GM12878 (cell line): ENCODE data around the gene SLFN13. TPM values are rescaled to one million over a fixed set of nuclear protein-coding genes. Genes with fewer than 3 reads are reported as not detected.

Experiments
- ATAC-seq: fragments of 200-7000 bp; cut with Tn5 transposase; 3 replicates; pipeline ENCODE4 v1.9.1; 2020; ENCODE audit warnings: mild to moderate bottlenecking, moderate library complexity
- BruUV-seq: library from RNA; stranded (reverse); fragments of 400-500 nt; replicated peaks from 2 replicates; lab custom pipeline; 2021; lab: Mats Ljungman, UMichigan
- CTCF ChIA-PET: fragments of 300-600 bp; sonication (Branson Sonifier 250); formaldehyde crosslinking; extraction: SDS; loops from one replicate; lab custom pipeline; 2021; ENCODE audit warnings: inconsistent platforms; lab: Yijun Ruan, JAX
- POLR2A ChIA-PET: fragments of 350-600 bp; formaldehyde crosslinking; extraction: SDS; loops from one replicate; lab custom pipeline; 2021; ENCODE audit warnings: inconsistent platforms; lab: Charles Lee
- RAD21 ChIA-PET: fragments of 300-600 bp; sonication (Branson Sonifier 250); formaldehyde crosslinking; loops from one replicate; lab custom pipeline; 2023; ENCODE audit warnings: antibody characterized with exemption; ENCODE audit not compliant: unreplicated experiment; lab: Charles Lee
- SMC1A ChIA-PET: fragments of 300-600 bp; sonication (Branson Sonifier 250); formaldehyde crosslinking; loops from one replicate; lab custom pipeline; 2023; ENCODE audit not compliant: unreplicated experiment, uncharacterized antibody; lab: Charles Lee
- DNase-seq: peaks from one replicate; pipeline ENCODE4 v3.0.0-alpha.2; 2011; ENCODE audit warnings: low read depth, low spot score
- FAIRE-seq: peaks from 3 replicates; lab custom pipeline; 2011; peaks lifted over from hg19 to GRCh38; lab: Jason Lieb, UNC
- H2AFZ ChIP-seq: 2 replicates; pipeline ENCODE4 v1.6.0; 2011; ENCODE audit warnings: low read depth, low read length, control low read depth; ENCODE audit not compliant: control insufficient read depth
- H3K27ac ChIP-seq: 2 replicates; pipeline ENCODE4 v1.5.1; 2011; ENCODE audit warnings: control low read depth; ENCODE audit not compliant: control insufficient read depth, insufficient read depth
- H3K27me3 ChIP-seq, 2 experiments: replicated peaks in 1 of 2; 2 replicates each; pipeline versions ENCODE4 v1.6.0 to v1.6.1; 2011; ENCODE audit warnings: low read length in 1 of 2; ENCODE audit not compliant: control insufficient read depth in 2 of 2, insufficient read depth in 2 of 2
- H3K36me3 ChIP-seq, 2 experiments: 2 replicates each; pipeline ENCODE4 v1.5.1; 2011; ENCODE audit warnings: low read length in 1 of 2; ENCODE audit not compliant: control insufficient read depth in 2 of 2, insufficient read depth in 2 of 2
- H3K4me1 ChIP-seq: 2 replicates; pipeline ENCODE4 v1.6.1; 2011; ENCODE audit warnings: mild to moderate bottlenecking, low read length, moderate library complexity, mixed read lengths; ENCODE audit not compliant: control insufficient read depth, insufficient read depth
- H3K4me2 ChIP-seq: 2 replicates; pipeline ENCODE4 v1.6.0; 2011; ENCODE audit warnings: control low read depth; ENCODE audit not compliant: control insufficient read depth, insufficient read depth
- H3K4me3 ChIP-seq: fragments of 200-600 bp; sonication (generic); 2 replicates; pipeline ENCODE4 v1.5.1; 2016
- H3K79me2 ChIP-seq: 2 replicates; pipeline ENCODE4 v1.6.0; 2011; ENCODE audit warnings: low read length; ENCODE audit not compliant: control insufficient read depth, insufficient read depth
- H3K9ac ChIP-seq: 2 replicates; pipeline ENCODE4 v1.8.0; 2011; ENCODE audit warnings: low read length, control low read depth, mixed read lengths; ENCODE audit not compliant: control insufficient read depth, insufficient read depth
- H3K9me3 ChIP-seq: replicated peaks from 3 replicates; pipeline ENCODE4 v1.5.1; 2011; ENCODE audit warnings: mild to moderate bottlenecking, low read length; ENCODE audit not compliant: control insufficient read depth, insufficient read depth
- H4K20me1 ChIP-seq: 2 replicates; pipeline ENCODE4 v1.6.0; 2011; ENCODE audit not compliant: control insufficient read depth, insufficient read depth
- TCF12 ChIP-seq: IDR thresholded peaks from 2 replicates; pipeline ENCODE4 v1.6.1; 2011; ENCODE audit warnings: low read depth, mild to moderate bottlenecking, low read length
- WGBS: methylation state at CpG from one replicate; pipeline ENCODE4 v1.1.6; 2016; ENCODE audit warnings: low lambda C conversion rate; ENCODE audit not compliant: insufficient replicate concordance, insufficient coverage; ENCODE audit errors: missing lambda C conversion rate; 5-methylcytosine and 5-hydroxymethylcytosine counted together
- in situ Hi-C: fragments of 300-500 bp; cut with MboI; formaldehyde crosslinking; loops from 9 replicates; pipeline ENCODE4 v1.14.3; 2018; ENCODE audit warnings: mixed read lengths
- intact Hi-C: fragments of 100-400 bp; cut with micrococcal nuclease; formaldehyde crosslinking; loops from one replicate; pipeline ENCODE4 v1.14.2; 2022; ENCODE audit not compliant: unreplicated experiment
- polyA plus RNA-seq, 11 experiments: library from polyadenylated mRNA; depleted of rRNA in 4 of 11; unstranded in 6 of 11; stranded (reverse) in 5 of 11; fragments of >200 nt; fragmentation: Nextera tagmentation in 4 of 11; fragmentation: Illumina TruSeq in 1 of 11; extraction: Ambion mirVana in 4 of 11; extraction: Trizol in 1 of 11; gene quantifications; 1 replicate in 1 of 11; 2 replicates in 10 of 11; pipeline versions ENCODE4 v1.2.1 to v1.2.3, GENCODE V29; 2011 to 2016; ENCODE audit warnings: inconsistent platforms in 2 of 11, missing spikeins in 2 of 11, low read depth in 1 of 11
- total RNA-seq, 4 experiments: library from RNA; depleted of rRNA in 3 of 4; stranded (reverse); fragments of >200 nt in 3 of 4; fragmentation: Illumina TruSeq in 1 of 4; extraction: Trizol in 1 of 4; gene quantifications; 2 replicates each; pipeline versions ENCODE4 v1.2.1 to v1.2.3, GENCODE V29; 2013 to 2021
- TF ChIP-seq, protein P1 (sequence below): fragments of 450-650 bp; formaldehyde crosslinking; IDR thresholded peaks from 2 replicates; pipeline ENCODE4 v1.5.0; 2022; ENCODE audit warnings: mild to moderate bottlenecking, missing genetic modification characterization
- TF ChIP-seq, protein P2 (sequence below): fragments of 450-650 bp; conservative IDR thresholded peaks from 2 replicates; pipeline ENCODE4 v1.6.1; 2017; ENCODE audit warnings: mild to moderate bottlenecking, moderate library complexity
- TF ChIP-seq, protein P3 (sequence below): fragments of 450-650 bp; formaldehyde crosslinking; IDR thresholded peaks from 2 replicates; pipeline ENCODE4 v1.4.0; 2022; ENCODE audit warnings: mild to moderate bottlenecking, moderate library complexity
- TF ChIP-seq, protein P4 (sequence below): IDR thresholded peaks from 2 replicates; pipeline ENCODE4 v1.6.1; 2012; ENCODE audit warnings: mild to moderate bottlenecking, low read depth, low read length

SLFN13 gene
- total and polyA plus RNA-seq, 10 of the 15 experiments (the other 5 are each of a cell fraction or from before 2014, with no cell fraction given): 12.4 to 82.4 (median 61.9) TPM

DNA sequence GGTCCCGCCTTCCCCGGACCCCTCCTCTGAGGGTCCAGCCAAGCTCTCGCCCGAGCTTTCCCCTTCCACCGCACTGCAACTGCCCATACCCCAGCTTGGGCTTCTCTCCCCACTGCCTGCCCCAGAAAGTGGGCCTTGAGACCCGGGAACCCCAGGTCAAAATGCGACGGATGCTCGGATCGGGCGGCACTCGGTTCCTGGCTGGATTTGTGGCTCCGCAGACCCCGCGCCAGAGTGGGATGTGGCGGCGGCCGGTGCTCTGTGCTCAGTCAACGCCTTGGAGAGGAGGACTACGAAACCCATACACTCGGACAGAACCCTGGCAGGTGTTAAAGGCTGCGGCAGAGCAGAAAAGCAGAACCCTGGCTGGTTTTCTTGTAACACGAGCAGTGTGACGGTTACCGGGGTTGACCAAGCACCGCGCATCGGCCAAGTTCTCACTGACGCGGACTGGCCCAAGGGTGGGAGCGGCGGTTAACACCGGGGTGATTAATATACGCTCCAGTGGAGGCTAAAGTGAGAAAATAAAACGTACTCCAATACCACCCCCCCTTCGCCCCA lies 885 bp upstream of the SLFN13 start:
- ATAC-seq: peak; percentile 78
- peaks cover 15% of the 10 kb centered on the region for H3K79me2 ChIP-seq
- peak overlapping the region; percentile 90 for H2AFZ ChIP-seq
- ChIA-PET POLR2A (interaction anchor here (0.7 to 2.5 kb wide), 7 partner anchors 16 to 488 kb away, joined by 3 to 20 read pairs (median 6); partner anchors contain the start of genes PEX12 and SLFN12L), CTCF (interaction anchor here (1.1 to 2.7 kb wide), 4 partner anchors 84 to 112 kb away, joined by 5 to 24 read pairs (median 6); no protein-coding TSS in a partner anchor), RAD21 (interaction anchor here (1.3 to 3.1 kb wide), 5 partner anchors 39 to 93 kb away, joined by 4 to 28 read pairs (median 12); partner anchors contain the start of gene SLFN12L), SMC1A (interaction anchor here (1.4 to 3.2 kb wide), 5 partner anchors 20 to 137 kb away, joined by 4 to 23 read pairs (median 18); no protein-coding TSS in a partner anchor)
- no TSS peak for BruUV-seq
- H3K36me3 ChIP-seq: peaks cover 0 to 9% of the 10 kb centered on the region in 2 experiments; a peak in 2 of 4 replicates
- H3K4me3 ChIP-seq: peak overlapping the region; percentile 81
- DNase-seq: no peak
- H3K9me3 ChIP-seq: no peaks in the 10 kb centered on the region
- intact Hi-C loops: loop anchor here (2.0 to 5.0 kb wide), 4 partner anchors 39 to 207 kb away; partner anchors contain the start of genes SLFN12L and SLFN5
- H3K4me1 ChIP-seq: peaks cover 3% of the 10 kb centered on the region
- H3K4me2 ChIP-seq: peak overlapping the region; percentile 99
- WGBS: 2% methylated on average over 33 of the region's 36 CpGs
- in situ Hi-C loops: no loop called here
- no peaks in the 10 kb centered on the region for H4K20me1 ChIP-seq
- H3K27ac ChIP-seq: peak overlapping the region; percentile 99
- no peak for FAIRE-seq
- H3K27me3 ChIP-seq: no peaks in the 10 kb centered on the region
- peak overlapping the region; percentile 97 for H3K9ac ChIP-seq
- TF ChIP-seq, protein P1, sequence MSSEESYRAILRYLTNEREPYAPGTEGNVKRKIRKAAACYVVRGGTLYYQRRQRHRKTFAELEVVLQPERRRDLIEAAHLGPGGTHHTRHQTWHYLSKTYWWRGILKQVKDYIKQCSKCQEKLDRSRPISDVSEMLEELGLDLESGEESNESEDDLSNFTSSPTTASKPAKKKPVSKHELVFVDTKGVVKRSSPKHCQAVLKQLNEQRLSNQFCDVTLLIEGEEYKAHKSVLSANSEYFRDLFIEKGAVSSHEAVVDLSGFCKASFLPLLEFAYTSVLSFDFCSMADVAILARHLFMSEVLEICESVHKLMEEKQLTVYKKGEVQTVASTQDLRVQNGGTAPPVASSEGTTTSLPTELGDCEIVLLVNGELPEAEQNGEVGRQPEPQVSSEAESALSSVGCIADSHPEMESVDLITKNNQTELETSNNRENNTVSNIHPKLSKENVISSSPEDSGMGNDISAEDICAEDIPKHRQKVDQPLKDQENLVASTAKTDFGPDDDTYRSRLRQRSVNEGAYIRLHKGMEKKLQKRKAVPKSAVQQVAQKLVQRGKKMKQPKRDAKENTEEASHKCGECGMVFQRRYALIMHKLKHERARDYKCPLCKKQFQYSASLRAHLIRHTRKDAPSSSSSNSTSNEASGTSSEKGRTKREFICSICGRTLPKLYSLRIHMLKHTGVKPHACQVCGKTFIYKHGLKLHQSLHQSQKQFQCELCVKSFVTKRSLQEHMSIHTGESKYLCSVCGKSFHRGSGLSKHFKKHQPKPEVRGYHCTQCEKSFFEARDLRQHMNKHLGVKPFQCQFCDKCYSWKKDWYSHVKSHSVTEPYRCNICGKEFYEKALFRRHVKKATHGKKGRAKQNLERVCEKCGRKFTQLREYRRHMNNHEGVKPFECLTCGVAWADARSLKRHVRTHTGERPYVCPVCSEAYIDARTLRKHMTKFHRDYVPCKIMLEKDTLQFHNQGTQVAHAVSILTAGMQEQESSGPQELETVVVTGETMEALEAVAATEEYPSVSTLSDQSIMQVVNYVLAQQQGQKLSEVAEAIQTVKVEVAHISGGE (CRISPR knock-in tag): no peak
- TF ChIP-seq, protein P2, sequence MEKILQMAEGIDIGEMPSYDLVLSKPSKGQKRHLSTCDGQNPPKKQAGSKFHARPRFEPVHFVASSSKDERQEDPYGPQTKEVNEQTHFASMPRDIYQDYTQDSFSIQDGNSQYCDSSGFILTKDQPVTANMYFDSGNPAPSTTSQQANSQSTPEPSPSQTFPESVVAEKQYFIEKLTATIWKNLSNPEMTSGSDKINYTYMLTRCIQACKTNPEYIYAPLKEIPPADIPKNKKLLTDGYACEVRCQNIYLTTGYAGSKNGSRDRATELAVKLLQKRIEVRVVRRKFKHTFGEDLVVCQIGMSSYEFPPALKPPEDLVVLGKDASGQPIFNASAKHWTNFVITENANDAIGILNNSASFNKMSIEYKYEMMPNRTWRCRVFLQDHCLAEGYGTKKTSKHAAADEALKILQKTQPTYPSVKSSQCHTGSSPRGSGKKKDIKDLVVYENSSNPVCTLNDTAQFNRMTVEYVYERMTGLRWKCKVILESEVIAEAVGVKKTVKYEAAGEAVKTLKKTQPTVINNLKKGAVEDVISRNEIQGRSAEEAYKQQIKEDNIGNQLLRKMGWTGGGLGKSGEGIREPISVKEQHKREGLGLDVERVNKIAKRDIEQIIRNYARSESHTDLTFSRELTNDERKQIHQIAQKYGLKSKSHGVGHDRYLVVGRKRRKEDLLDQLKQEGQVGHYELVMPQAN: 0 out of 2 replicates have a peak, but pooled peaks have one; percentile 55
- TF ChIP-seq, protein P3, sequence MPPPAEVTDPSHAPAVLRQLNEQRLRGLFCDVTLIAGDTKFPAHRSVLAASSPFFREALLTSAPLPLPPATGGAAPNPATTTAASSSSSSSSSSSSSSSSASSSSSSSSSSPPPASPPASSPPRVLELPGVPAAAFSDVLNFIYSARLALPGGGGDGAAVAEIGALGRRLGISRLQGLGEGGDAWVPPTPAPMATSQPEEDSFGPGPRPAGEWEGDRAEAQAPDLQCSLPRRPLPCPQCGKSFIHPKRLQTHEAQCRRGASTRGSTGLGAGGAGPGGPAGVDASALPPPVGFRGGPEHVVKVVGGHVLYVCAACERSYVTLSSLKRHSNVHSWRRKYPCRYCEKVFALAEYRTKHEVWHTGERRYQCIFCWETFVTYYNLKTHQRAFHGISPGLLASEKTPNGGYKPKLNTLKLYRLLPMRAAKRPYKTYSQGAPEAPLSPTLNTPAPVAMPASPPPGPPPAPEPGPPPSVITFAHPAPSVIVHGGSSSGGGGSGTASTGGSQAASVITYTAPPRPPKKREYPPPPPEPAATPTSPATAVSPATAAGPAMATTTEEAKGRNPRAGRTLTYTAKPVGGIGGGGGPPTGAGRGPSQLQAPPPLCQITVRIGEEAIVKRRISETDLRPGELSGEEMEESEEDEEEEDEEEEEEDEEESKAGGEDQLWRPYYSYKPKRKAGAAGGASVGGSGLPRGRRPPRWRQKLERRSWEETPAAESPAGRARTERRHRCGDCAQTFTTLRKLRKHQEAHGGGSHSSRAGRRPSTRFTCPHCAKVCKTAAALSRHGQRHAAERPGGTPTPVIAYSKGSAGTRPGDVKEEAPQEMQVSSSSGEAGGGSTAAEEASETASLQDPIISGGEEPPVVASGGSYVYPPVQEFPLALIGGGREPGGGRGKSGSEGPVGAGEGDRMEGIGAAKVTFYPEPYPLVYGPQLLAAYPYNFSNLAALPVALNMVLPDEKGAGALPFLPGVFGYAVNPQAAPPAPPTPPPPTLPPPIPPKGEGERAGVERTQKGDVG: no peak
- peak; percentile 54; the same call in 1 of the 2 replicates for TF ChIP-seq TCF12
- TF ChIP-seq, protein P4, sequence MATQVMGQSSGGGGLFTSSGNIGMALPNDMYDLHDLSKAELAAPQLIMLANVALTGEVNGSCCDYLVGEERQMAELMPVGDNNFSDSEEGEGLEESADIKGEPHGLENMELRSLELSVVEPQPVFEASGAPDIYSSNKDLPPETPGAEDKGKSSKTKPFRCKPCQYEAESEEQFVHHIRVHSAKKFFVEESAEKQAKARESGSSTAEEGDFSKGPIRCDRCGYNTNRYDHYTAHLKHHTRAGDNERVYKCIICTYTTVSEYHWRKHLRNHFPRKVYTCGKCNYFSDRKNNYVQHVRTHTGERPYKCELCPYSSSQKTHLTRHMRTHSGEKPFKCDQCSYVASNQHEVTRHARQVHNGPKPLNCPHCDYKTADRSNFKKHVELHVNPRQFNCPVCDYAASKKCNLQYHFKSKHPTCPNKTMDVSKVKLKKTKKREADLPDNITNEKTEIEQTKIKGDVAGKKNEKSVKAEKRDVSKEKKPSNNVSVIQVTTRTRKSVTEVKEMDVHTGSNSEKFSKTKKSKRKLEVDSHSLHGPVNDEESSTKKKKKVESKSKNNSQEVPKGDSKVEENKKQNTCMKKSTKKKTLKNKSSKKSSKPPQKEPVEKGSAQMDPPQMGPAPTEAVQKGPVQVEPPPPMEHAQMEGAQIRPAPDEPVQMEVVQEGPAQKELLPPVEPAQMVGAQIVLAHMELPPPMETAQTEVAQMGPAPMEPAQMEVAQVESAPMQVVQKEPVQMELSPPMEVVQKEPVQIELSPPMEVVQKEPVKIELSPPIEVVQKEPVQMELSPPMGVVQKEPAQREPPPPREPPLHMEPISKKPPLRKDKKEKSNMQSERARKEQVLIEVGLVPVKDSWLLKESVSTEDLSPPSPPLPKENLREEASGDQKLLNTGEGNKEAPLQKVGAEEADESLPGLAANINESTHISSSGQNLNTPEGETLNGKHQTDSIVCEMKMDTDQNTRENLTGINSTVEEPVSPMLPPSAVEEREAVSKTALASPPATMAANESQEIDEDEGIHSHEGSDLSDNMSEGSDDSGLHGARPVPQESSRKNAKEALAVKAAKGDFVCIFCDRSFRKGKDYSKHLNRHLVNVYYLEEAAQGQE: no peak
